Heart left ventricle (tissue), 16 donors: ENCODE measurements around the gene C1orf21. TPM values are rescaled to one million over a fixed set of nuclear protein-coding genes. Genes with fewer than 3 reads are reported as not detected.

Experiments used
- ATAC-seq, 4 donors: fragments of 200-7000 bp; cut with Tn5 transposase; one replicate each; pipeline ENCODE4 v1.9.1; 2020 to 2022; ENCODE audit warnings: moderate library complexity in 4 of 4, mild to moderate bottlenecking in 3 of 4, moderate number of reproducible peaks in 1 of 4
- DNase-seq, 5 donors: peaks; one replicate each; pipeline ENCODE4 v3.0.0-alpha.2; 2020
- H3K27ac ChIP-seq, 12 donors: fragments of 200-600 bp; sonication (generic) in 4 of 12; one replicate each; pipeline versions ENCODE4 v1.5.0 to v1.8.0; 2016 to 2022; ENCODE audit warnings: mild to moderate bottlenecking in 2 of 12
- H3K27me3 ChIP-seq, 9 donors: fragments of 200-600 bp; sonication (generic) in 2 of 9; one replicate each; pipeline versions ENCODE4 v1.5.1 to v1.8.0; 2016 to 2022; ENCODE audit warnings: mild to moderate bottlenecking in 3 of 9
- H3K36me3 ChIP-seq, 9 donors: fragments of 200-600 bp; sonication (generic) in 2 of 9; one replicate each; pipeline versions ENCODE4 v1.5.0 to v1.8.0; 2018 to 2022; ENCODE audit warnings: mild to moderate bottlenecking in 2 of 9
- H3K4me1 ChIP-seq, 12 donors: fragments of 200-600 bp; sonication (generic) in 4 of 12; one replicate each; pipeline versions ENCODE4 v1.5.0 to v1.8.0; 2016 to 2022; ENCODE audit warnings: mild to moderate bottlenecking in 3 of 12
- H3K4me3 ChIP-seq, 12 donors: fragments of 200-600 bp; sonication (generic) in 4 of 12; one replicate each; pipeline versions ENCODE4 v1.5.0 to v1.8.0; 2017 to 2022; ENCODE audit warnings: mild to moderate bottlenecking in 9 of 12, moderate library complexity in 4 of 12
- H3K9me3 ChIP-seq, 12 donors: fragments of 200-600 bp; sonication (generic) in 4 of 12; one replicate each; pipeline versions ENCODE4 v1.5.0 to v1.8.0; 2016 to 2022; ENCODE audit warnings: mild to moderate bottlenecking in 1 of 12
- POLR2A ChIP-seq, 2 donors: fragments of 450-650 bp; IDR thresholded peaks; one replicate each; pipeline ENCODE4 v1.6.1; 2017; ENCODE audit warnings: antibody characterized with exemption in 2 of 2, mild to moderate bottlenecking in 2 of 2, moderate library complexity in 2 of 2
- WGBS, 4 donors: extraction: QIAGEN DNeasy Blood & Tissue Kit in 2 of 4; methylation state at CpG; one replicate each; pipeline versions ENCODE4 v1.1.5 to v1.1.7; 2013 to 2018; 5-methylcytosine and 5-hydroxymethylcytosine counted together
- intact Hi-C, 10 donors: fragments of 100-400 bp; cut with DNase I; formaldehyde crosslinking; loops; one replicate each; pipeline versions ENCODE4 v1.11.1 to v1.14.2; 2022
- polyA plus RNA-seq, 2 donors: library from polyadenylated mRNA; stranded (reverse); fragments of 200-250 nt; gene quantifications; one replicate each; pipeline ENCODE4 v1.2.3, GENCODE V29; 2013
- total RNA-seq, 9 donors: library from RNA; depleted of rRNA in 2 of 9; stranded (reverse); fragments of >200 nt in 2 of 9; fragmentation: NEBNext Ultra II Directional in 3 of 9; extraction: Animal tissue kit (Norgen Biotek cat#: 25700) in 3 of 9; gene quantifications; one replicate each; pipeline versions ENCODE4 v1.1.0 to v1.2.4, GENCODE V29; 2016 to 2023
- TF ChIP-seq, protein P1 (sequence below), 12 donors: fragments of 200-600 bp; sonication (generic) in 4 of 12; IDR thresholded peaks; one replicate each; pipeline versions ENCODE4 v1.5.0 to v1.8.0; 2018 to 2022; ENCODE audit warnings: antibody characterized with exemption in 12 of 12, mild to moderate bottlenecking in 5 of 12
- donor health status: ischemic (EF 13 %, LVEDD 7.1; RV severe dilation, severe dysfunction).
- donor health status: healthy with polysubstance abuse.
- donor health status: DM: no; HTN: yes; CAD: no.
- donor health status: DM: no; HTN: no; CAD: no.
- donor health status: ischemic (EF 25% LVEDD 6.9; RV normal size, moderate dysfunction).
- donor health status: ischemic (EF 25% LVEDD 5.7; RV mildly dilated, moderate dysfunction).
- donor health status: healthy.
- donor health status: DM: yes; HTN: yes; CAD: no.
- donor health status: ischemic (EF 35%, LVEDD 5.7; RV mildly dilated, moderate dysfunction).
- donor health status: nonischemic (EF 11% LVEDD 7.7; RV severe dilation, severe dysfunction).
- donor health status: DM: yes; HTN: yes; CAD: no.
- donor health status: PGD.
- donor health status: ischemic (EF 29% LVEDD 5.4; RV normal size, mild dysfunction).
- donor health status: nonischemic (EF 23%, LVEDD 6.1; RV moderate dilation, normal function).

Gene C1orf21
- total and polyA plus RNA-seq, 11 donors: 32.0 to 81.3 (median 68.4) TPM

- TF ChIP-seq POLR2A (IDR thresholded peaks at IDR 0.05): no peak
- TF ChIP-seq, protein P1, sequence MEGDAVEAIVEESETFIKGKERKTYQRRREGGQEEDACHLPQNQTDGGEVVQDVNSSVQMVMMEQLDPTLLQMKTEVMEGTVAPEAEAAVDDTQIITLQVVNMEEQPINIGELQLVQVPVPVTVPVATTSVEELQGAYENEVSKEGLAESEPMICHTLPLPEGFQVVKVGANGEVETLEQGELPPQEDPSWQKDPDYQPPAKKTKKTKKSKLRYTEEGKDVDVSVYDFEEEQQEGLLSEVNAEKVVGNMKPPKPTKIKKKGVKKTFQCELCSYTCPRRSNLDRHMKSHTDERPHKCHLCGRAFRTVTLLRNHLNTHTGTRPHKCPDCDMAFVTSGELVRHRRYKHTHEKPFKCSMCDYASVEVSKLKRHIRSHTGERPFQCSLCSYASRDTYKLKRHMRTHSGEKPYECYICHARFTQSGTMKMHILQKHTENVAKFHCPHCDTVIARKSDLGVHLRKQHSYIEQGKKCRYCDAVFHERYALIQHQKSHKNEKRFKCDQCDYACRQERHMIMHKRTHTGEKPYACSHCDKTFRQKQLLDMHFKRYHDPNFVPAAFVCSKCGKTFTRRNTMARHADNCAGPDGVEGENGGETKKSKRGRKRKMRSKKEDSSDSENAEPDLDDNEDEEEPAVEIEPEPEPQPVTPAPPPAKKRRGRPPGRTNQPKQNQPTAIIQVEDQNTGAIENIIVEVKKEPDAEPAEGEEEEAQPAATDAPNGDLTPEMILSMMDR (IDR thresholded peaks at IDR 0.05): no peak
- Histone ChIP-seq H3K36me3 (no peaks in the 10 kb centered on the region), H3K4me3 (no peak overlapping the region), H3K27me3 (no peaks in the 10 kb centered on the region), H3K4me1 (peaks cover 0 to 78% (median 54%) of the 10 kb centered on the region in 12 donors), H3K27ac (peak overlapping the region in 1 of 12 donors; percentile 27), H3K9me3 (no peaks in the 10 kb centered on the region)
- WGBS, 4 donors: 87 to 91% (median 88%) methylated on average over 5 of the region's 5 CpGs
- ATAC-seq (no peak), DNase-seq (no peak)
- intact Hi-C loops: loop anchor here in 2 of 10 donors (5.0 to 10.0 kb wide), 2 partner anchors 52 to 89 kb away; no protein-coding TSS in a partner anchor
Measured at GRCh38 chr1:184392779-184393522, 6.1 kb downstream of the C1orf21 start.

GRCh38 chr1:184393962-184394361 is 7.1 kb downstream of the C1orf21 start:
- Histone ChIP-seq H3K9me3 (no peaks in the 10 kb centered on the region), H3K27me3 (no peaks in the 10 kb centered on the region), H3K4me1 (peaks cover 0 to 83% (median 54%) of the 10 kb centered on the region in 12 donors), H3K27ac (peak overlapping the region in 2 of 12 donors; percentile 10 to 27), H3K36me3 (no peaks in the 10 kb centered on the region), H3K4me3 (no peak overlapping the region)
- TF ChIP-seq, protein P1 (IDR thresholded peaks at IDR 0.05): no peak
- TF ChIP-seq POLR2A (IDR thresholded peaks at IDR 0.05): no peak
- DNase-seq (no peak), ATAC-seq (no peak)
- intact Hi-C loops: loop anchor here in 2 of 10 donors (5.0 to 10.0 kb wide), 2 partner anchors 51 to 88 kb away; no protein-coding TSS in a partner anchor

GRCh38 chr1:184395370-184395769 is 8.5 kb downstream of the C1orf21 start:
- peaks cover 0 to 83% (median 52%) of the 10 kb centered on the region in 12 donors for H3K4me1 ChIP-seq
- 34 to 44% (median 42%) methylated on average over 2 of the region's 2 CpGs for WGBS, 4 donors
- intact Hi-C loops: loop anchor here in 1 of 10 donors (10.0 kb wide), 1 partner anchor 49 kb away; no protein-coding TSS in a partner anchor

DNA sequence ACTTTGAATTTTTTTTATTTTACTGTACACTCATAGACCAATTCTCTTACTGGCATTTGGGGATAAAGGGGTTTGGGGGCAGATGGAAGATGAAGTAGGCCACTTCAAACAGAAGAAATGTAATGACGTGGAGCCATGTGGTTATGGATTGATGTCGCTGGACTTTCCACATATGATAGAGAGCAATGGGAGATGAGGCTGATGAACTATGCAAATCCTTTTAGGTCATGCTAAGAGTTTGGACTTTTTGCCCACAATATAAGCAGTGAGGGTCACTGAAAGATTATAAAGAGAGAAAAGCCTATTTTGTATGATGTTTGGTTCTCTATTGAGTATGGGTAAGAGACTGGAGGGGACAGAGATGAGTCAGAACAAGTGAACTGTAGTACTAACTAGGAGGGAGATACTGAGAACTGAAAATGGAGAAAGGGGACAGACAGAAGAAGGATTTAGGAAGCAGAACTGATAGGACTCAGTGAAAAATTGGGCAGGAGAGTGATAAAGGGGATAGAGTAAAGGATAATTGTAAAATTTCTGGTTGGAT is 9.2 kb downstream of the C1orf21 start:
- Histone ChIP-seq H3K4me1 (peaks cover 0 to 77% (median 49%) of the 10 kb centered on the region in 12 donors), H3K27ac (peak overlapping the region in 1 of 12 donors; percentile 16), H3K9me3 (no peaks in the 10 kb centered on the region), H3K4me3 (no peak overlapping the region), H3K36me3 (no peaks in the 10 kb centered on the region), H3K27me3 (no peaks in the 10 kb centered on the region)
- no peak for TF ChIP-seq POLR2A (IDR thresholded peaks at IDR 0.05)
- TF ChIP-seq, protein P1 (IDR thresholded peaks at IDR 0.05): no peak
- WGBS, 4 donors: 48 to 96% (median 80%) methylated on average over 2 of the region's 2 CpGs
- DNase-seq (no peak), ATAC-seq (no peak)
- intact Hi-C loops: loop anchor here in 1 of 10 donors (10.0 kb wide), 1 partner anchor 49 kb away; no protein-coding TSS in a partner anchor

More at GRCh38 chr1:184395370-184395769, 8.5 kb downstream of the C1orf21 start:
- Histone ChIP-seq H3K27me3 (no peaks in the 10 kb centered on the region), H3K36me3 (no peaks in the 10 kb centered on the region), H3K27ac (peak overlapping the region in 1 of 12 donors; percentile 16), H3K4me3 (no peak overlapping the region), H3K9me3 (no peaks in the 10 kb centered on the region)
- no peak for DNase-seq
- ATAC-seq: no peak
- TF ChIP-seq POLR2A (IDR thresholded peaks at IDR 0.05): no peak
